Measurements from ENCODE around the gene PGLYRP4.

DNA sequence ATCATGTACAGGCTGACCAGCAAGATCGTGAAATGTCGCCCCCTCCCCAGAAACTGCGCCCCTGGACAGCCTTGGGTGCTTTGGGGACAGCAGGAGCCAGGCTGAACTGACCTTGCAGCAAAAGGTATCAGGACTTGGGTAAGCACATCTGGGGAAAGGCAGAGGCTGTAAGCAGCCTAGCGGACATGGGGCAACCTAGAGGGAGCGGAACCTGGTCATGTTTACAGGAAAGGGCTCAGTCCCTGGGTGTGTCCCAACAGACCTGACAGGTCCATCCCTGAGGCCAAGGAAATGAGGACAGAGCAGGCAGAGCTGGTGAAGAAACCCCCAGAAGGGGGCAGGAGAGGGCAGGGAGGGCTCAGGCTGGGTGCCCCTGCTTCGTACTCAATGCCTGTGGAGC, 45.3 kb upstream of the PGLYRP4 start:
- TF ChIP-seq, protein P1, sequence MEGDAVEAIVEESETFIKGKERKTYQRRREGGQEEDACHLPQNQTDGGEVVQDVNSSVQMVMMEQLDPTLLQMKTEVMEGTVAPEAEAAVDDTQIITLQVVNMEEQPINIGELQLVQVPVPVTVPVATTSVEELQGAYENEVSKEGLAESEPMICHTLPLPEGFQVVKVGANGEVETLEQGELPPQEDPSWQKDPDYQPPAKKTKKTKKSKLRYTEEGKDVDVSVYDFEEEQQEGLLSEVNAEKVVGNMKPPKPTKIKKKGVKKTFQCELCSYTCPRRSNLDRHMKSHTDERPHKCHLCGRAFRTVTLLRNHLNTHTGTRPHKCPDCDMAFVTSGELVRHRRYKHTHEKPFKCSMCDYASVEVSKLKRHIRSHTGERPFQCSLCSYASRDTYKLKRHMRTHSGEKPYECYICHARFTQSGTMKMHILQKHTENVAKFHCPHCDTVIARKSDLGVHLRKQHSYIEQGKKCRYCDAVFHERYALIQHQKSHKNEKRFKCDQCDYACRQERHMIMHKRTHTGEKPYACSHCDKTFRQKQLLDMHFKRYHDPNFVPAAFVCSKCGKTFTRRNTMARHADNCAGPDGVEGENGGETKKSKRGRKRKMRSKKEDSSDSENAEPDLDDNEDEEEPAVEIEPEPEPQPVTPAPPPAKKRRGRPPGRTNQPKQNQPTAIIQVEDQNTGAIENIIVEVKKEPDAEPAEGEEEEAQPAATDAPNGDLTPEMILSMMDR (IDR thresholded peaks at IDR 0.05), result no peak
- no peak for TF ChIP-seq EZH2 (IDR thresholded peaks at IDR 0.05; ENCODE audit: borderline replicate concordance, insufficient read depth, low read depth, low read length, poor library complexity, severe bottlenecking)

Measured in B cell (primary cell).